Common myeloid progenitor, CD34-positive (primary cell): ENCODE data around the gene RSBN1.
"Not testable (repeated sequence)": the region's sequence is repeated elsewhere in the genome, so short reads cannot be mapped to it uniquely, and the experiment has no call there.

Source experiments
- CTCF ChIA-PET: fragments of 350-600 bp; sonication (Branson Sonifier 250); formaldehyde crosslinking; loops from one replicate; lab custom pipeline; 2021; ENCODE audit warnings: antibody characterized with exemption; lab: Charles Lee
- POLR2A ChIA-PET: fragments of 350-600 bp; sonication (Branson Sonifier 250); formaldehyde crosslinking; loops from one replicate; lab custom pipeline; 2021; ENCODE audit warnings: antibody characterized with exemption; lab: Charles Lee
- DNase-seq, 3 donors: peaks; one replicate each; pipeline versions ENCODE4 v3.0.0 to v3.0.0-alpha.2; 2013
- H3K27ac ChIP-seq, 2 experiments: 1 replicate in 1 of 2; 2 replicates in 1 of 2; pipeline ENCODE4 v1.7.0; 2013; ENCODE audit warnings: inconsistent platforms in 2 of 2, low read length in 2 of 2, mild to moderate bottlenecking in 2 of 2, low read depth in 1 of 2, moderate library complexity in 1 of 2; ENCODE audit not compliant: severe bottlenecking in 2 of 2, insufficient read depth in 1 of 2, poor library complexity in 1 of 2
- H3K27me3 ChIP-seq, 5 experiments: replicated peaks in 2 of 5; 1 replicate in 3 of 5; 2 replicates in 2 of 5; pipeline versions ENCODE4 v1.6.1 to v1.7.0; 2013; ENCODE audit warnings: low read length in 4 of 5, mild to moderate bottlenecking in 2 of 5, moderate library complexity in 2 of 5, inconsistent platforms in 1 of 5; ENCODE audit not compliant: insufficient read depth in 5 of 5, control insufficient read depth in 4 of 5
- H3K36me3 ChIP-seq, 4 experiments: 1 replicate in 2 of 4; 2 replicates in 2 of 4; pipeline versions ENCODE4 v1.6.1 to v1.7.0; 2013; ENCODE audit warnings: low read length in 3 of 4, control low read depth in 1 of 4, mild to moderate bottlenecking in 1 of 4; ENCODE audit not compliant: control insufficient read depth in 4 of 4, insufficient read depth in 4 of 4
- H3K4me1 ChIP-seq, 4 experiments: 1 replicate in 3 of 4; 2 replicates in 1 of 4; pipeline versions ENCODE4 v1.6.1 to v1.7.1; 2013; ENCODE audit warnings: low read length in 3 of 4, mild to moderate bottlenecking in 3 of 4, control low read depth in 1 of 4, inconsistent platforms in 1 of 4, moderate library complexity in 1 of 4; ENCODE audit not compliant: control insufficient read depth in 4 of 4, insufficient read depth in 4 of 4; ENCODE audit errors: control extremely low read depth in 1 of 4
- H3K4me3 ChIP-seq, 7 experiments: 1 replicate in 4 of 7; 2 replicates in 3 of 7; pipeline versions ENCODE4 v1.5.1 to v1.7.0; 2013; ENCODE audit warnings: mild to moderate bottlenecking in 7 of 7, low read length in 6 of 7, moderate library complexity in 6 of 7, inconsistent platforms in 2 of 7, low read depth in 2 of 7, control low read depth in 1 of 7; ENCODE audit not compliant: insufficient read depth in 4 of 7, control insufficient read depth in 1 of 7; ENCODE audit errors: extremely low read depth in 1 of 7
- H3K9me3 ChIP-seq, 5 experiments: 1 replicate in 4 of 5; 2 replicates in 1 of 5; pipeline versions ENCODE4 v1.6.1 to v1.7.1; 2013; ENCODE audit warnings: low read length in 4 of 5, mild to moderate bottlenecking in 2 of 5, inconsistent platforms in 1 of 5, low read depth in 1 of 5, moderate library complexity in 1 of 5; ENCODE audit not compliant: control insufficient read depth in 4 of 5, insufficient read depth in 2 of 5; ENCODE audit errors: control extremely low read depth in 1 of 5
- WGBS: methylation state at CpG from one replicate; pipeline ENCODE4 v1.1.5; 2013; ENCODE audit not compliant: insufficient coverage; 5-methylcytosine and 5-hydroxymethylcytosine counted together

Gene RSBN1

GRCh38 chr1:113742515-113742914, 69.8 kb downstream of the RSBN1 start:
- CTCF ChIA-PET = interaction anchor here (0.9 kb wide), 1 partner anchor 20 kb away, joined by 4 read pairs; no protein-coding TSS in a partner anchor
- no peak overlapping the region for H3K4me3 ChIP-seq
- no peak overlapping the region for H3K27ac ChIP-seq
- no peaks in the 10 kb centered on the region for H3K27me3 ChIP-seq
- peaks cover 0 to 2% (median 0%) of the 10 kb centered on the region in 4 experiments for H3K4me1 ChIP-seq
- 93% methylated on average over 3 of the region's 5 CpGs for WGBS
- no peaks in the 10 kb centered on the region for H3K9me3 ChIP-seq
- peaks cover 7 to 25% (median 12%) of the 10 kb centered on the region in 4 experiments for H3K36me3 ChIP-seq
- POLR2A ChIA-PET = interaction anchor here (0.6 kb wide), 1 partner anchor 167 kb away, joined by 5 read pairs; no protein-coding TSS in a partner anchor
- DNase-seq = peak in 2 of 3 donors; percentile 33 to 45

GRCh38 chr1:113734357-113735055, 77.8 kb downstream of the RSBN1 start:
- POLR2A ChIA-PET = no interaction called here
- CTCF ChIA-PET = interaction anchor here (0.7 kb wide), 1 partner anchor 19 kb away, joined by 3 read pairs; no protein-coding TSS in a partner anchor
- Histone ChIP-seq H3K4me1 (no peaks in the 10 kb centered on the region), H3K9me3 (no peaks in the 10 kb centered on the region), H3K4me3 (no peak overlapping the region), H3K36me3 (peaks cover 16 to 52% (median 31%) of the 10 kb centered on the region in 4 experiments), H3K27ac (no peak overlapping the region), H3K27me3 (no peaks in the 10 kb centered on the region)
- no peak for DNase-seq
- WGBS = 75% methylated on average over 1 of the region's 2 CpGs

GRCh38 chr1:113732802-113733201, 79.5 kb downstream of the RSBN1 start:
- CTCF ChIA-PET = no interaction called here
- Histone ChIP-seq H3K4me1 (no peaks in the 10 kb centered on the region), H3K27me3 (no peaks in the 10 kb centered on the region), H3K36me3 (peaks cover 15 to 56% (median 29%) of the 10 kb centered on the region in 4 experiments), H3K4me3 (no peak overlapping the region), H3K9me3 (no peaks in the 10 kb centered on the region), H3K27ac (no peak overlapping the region)
- POLR2A ChIA-PET = no interaction called here
- DNase-seq = no peak
- 100% methylated on average over 2 of the region's 5 CpGs for WGBS

GRCh38 chr1:113721010-113721409, 91.3 kb downstream of the RSBN1 start:
- H3K4me3 ChIP-seq = no peak overlapping the region
- H3K27ac ChIP-seq = no peak overlapping the region
- ChIA-PET POLR2A (no interaction called here), CTCF (no interaction called here)
- no peaks in the 10 kb centered on the region for H3K4me1 ChIP-seq
- DNase-seq = peak in 2 of 3 donors; percentile 20 to 45
- peaks cover 1 to 41% (median 16%) of the 10 kb centered on the region in 5 experiments for H3K9me3 ChIP-seq
- H3K36me3 ChIP-seq = peaks cover 33 to 77% (median 44%) of the 10 kb centered on the region in 4 experiments
- no CpG with 5 or more reads among the region's 2 CpGs for WGBS
- H3K27me3 ChIP-seq = no peaks in the 10 kb centered on the region

GRCh38 chr1:113718621-113719020, 93.7 kb downstream of the RSBN1 start:
- H3K4me1 ChIP-seq, CTCF ChIA-PET, H3K27me3 ChIP-seq, H3K4me3 ChIP-seq, H3K27ac ChIP-seq, POLR2A ChIA-PET, DNase-seq: not testable (repeated sequence)
- peaks cover 1 to 41% (median 16%) of the 10 kb centered on the region in 5 experiments for H3K9me3 ChIP-seq
- H3K36me3 ChIP-seq = peaks cover 34 to 74% (median 38%) of the 10 kb centered on the region in 4 experiments
- WGBS = 100% methylated on average over 5 of the region's 5 CpGs

- Histone ChIP-seq H3K36me3 (peaks cover 34 to 74% (median 39%) of the 10 kb centered on the region in 4 experiments), H3K9me3 (peaks cover 1 to 41% (median 16%) of the 10 kb centered on the region in 5 experiments)
- WGBS = 100% methylated on average over 1 of the region's 6 CpGs
- POLR2A ChIA-PET, H3K27ac ChIP-seq, H3K4me3 ChIP-seq, CTCF ChIA-PET, H3K27me3 ChIP-seq, H3K4me1 ChIP-seq: not testable (repeated sequence)
- DNase-seq = peak in 2 of 3 donors; percentile 12
These were observed 94.8 kb downstream of the RSBN1 start for GRCh38 chr1:113717506-113717905.

- H3K36me3 ChIP-seq = peaks cover 28 to 66% (median 42%) of the 10 kb centered on the region in 4 experiments
- no peak overlapping the region for H3K4me3 ChIP-seq
- ChIA-PET POLR2A (no interaction called here), CTCF (no interaction called here)
- no peak overlapping the region for H3K27ac ChIP-seq
- no peaks in the 10 kb centered on the region for H3K4me1 ChIP-seq
- no peaks in the 10 kb centered on the region for H3K27me3 ChIP-seq
- H3K9me3 ChIP-seq = peaks cover 1 to 22% (median 11%) of the 10 kb centered on the region in 5 experiments
- 93% methylated on average over 3 of the region's 3 CpGs for WGBS
- DNase-seq = no peak
These were observed 97.5 kb downstream of the RSBN1 start for GRCh38 chr1:113714606-113715269.
